HG02981 (cell line): ENCODE data around the gene AGK.
"Not testable (repeated sequence)": the region's sequence is repeated elsewhere in the genome, so short reads cannot be mapped to it uniquely, and the experiment has no call there.

Source experiments
- ATAC-seq: cut with Tn5 transposase; IDR thresholded peaks from one replicate; pipeline ENCODE4 v1.9.1; 2021; ENCODE audit warnings: mild to moderate bottlenecking, moderate library complexity; ENCODE audit not compliant: unreplicated experiment

Gene AGK

DNA sequence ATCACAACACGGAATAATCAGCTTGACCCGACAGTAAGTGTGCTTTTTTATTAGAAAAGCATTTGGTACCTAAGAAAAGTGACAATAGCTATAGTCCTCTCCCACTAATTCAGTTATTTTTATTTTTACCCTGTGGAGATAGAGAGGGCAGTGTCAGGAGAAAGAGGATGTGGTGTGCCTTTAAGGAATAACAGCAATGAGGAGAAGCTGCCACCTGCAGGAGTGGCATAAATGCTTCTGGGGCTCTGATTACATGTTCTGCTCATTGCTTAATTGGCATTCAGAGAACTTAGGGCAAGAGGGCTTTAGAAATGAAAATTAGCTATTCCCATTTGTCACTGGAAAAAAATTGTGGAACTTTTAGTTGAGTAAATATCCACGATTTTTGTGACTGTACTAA is 90.7 kb downstream of the AGK start:
- no peak for ATAC-seq

DNA sequence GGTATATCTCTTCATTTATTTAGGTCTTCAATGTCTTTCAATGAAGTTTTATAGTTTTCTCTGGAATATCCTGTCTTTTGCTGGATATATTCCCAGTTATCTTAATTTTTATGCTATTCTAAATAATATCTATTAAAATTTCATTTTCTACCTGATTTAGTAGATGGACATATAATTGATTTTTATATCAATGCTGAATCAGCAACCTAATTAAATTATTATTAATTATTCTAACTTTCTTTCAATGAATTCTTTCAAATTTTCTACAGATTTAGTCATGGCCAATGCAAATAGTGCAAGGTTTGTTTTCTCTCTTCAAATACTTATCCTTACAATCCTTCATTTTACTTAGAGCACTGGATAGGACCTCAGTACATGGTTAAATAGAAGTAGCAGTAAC is 94.0 kb downstream of the AGK start:
- ATAC-seq = no peak

DNA sequence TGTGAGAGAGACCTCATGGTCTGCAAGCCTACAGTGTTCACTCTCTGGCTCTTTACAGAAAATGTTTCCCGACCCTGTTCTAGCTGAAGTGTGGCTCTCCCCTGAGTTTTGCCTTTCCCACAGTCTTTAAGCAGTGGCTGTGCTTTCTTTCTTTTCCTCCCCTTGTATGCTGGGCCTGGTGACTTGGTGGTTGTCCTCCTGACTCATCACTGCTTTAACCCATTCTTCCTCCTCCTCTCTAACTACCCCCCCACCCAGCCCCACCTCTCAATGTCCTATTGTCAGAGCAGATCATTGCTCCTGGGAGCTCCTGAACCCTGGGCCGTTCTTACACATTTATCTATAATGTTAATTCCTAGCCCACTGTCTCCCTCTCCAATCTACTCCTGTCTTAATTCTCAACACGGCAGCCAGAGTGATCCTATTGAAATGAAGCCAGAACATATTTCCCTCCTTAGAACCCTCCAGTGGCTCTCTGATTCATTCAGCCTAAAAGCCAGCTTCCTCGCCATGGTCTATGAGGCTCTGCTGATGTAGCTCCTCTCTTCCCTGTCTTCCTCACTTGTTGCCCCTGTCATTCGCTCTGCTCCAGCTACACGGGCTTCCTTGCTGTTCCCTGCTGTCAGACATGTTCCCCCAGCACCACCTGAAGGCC is 95.7 kb downstream of the AGK start:
- ATAC-seq = no peak

DNA sequence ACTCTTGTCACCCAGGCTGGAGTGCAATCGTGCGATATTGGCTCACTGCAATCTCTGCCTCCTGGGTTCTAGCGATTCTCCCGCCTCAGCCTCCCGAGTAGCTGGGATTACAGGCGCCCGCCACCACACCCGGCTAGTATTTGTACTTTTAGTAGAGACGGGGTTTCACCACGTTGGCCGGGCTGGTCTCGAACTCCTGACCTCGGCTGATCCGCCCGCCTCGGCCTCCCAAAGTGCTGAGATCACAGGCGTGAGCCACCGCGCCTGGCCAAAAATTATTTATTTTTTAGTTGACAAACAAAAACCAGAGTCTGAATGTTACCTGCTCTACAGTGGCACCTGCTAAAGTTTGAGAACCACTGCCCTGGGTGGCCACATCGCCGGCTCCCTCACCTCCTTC is 96.5 kb downstream of the AGK start:
- not testable (repeated sequence) for ATAC-seq

DNA sequence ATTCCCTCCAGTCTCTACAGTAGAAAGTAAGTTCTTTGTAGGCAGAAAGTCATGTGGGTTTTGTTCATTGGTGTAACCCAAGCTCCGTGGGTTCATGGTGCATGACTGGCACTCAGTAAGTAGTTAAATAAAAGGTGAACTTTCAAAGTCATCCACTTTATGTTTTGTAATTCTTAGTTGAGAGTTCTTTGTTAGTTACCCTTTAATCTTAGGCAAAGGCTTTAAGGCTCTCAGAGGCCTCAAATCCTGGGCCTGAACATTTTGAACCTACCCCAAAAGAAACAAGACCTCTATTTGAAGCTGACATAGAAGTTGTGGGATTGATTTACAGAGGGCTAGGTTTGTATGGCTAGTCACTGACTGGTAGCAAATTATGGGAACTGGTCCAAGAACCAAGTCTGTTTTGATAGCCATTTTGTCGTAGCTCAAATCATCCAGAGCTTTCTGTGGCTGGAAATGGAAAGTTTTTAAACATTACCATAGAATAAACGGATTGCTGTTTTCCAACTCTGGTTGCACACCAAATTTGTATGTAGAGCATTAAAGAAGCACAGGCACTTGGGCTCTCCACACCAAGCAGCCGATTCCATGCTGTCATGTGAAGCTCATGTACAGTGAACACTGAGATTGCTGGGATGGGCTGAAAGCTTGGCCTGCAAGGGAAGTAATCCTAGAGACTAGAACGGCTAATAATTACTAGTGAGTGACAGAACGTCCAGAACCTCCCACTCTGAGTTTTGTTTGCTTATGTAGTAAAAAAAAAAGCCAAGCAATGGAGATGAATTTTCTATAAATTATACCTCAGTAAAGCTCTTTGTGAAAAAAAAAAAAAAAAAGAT is 97.3 kb downstream of the AGK start:
- ATAC-seq = no peak

DNA sequence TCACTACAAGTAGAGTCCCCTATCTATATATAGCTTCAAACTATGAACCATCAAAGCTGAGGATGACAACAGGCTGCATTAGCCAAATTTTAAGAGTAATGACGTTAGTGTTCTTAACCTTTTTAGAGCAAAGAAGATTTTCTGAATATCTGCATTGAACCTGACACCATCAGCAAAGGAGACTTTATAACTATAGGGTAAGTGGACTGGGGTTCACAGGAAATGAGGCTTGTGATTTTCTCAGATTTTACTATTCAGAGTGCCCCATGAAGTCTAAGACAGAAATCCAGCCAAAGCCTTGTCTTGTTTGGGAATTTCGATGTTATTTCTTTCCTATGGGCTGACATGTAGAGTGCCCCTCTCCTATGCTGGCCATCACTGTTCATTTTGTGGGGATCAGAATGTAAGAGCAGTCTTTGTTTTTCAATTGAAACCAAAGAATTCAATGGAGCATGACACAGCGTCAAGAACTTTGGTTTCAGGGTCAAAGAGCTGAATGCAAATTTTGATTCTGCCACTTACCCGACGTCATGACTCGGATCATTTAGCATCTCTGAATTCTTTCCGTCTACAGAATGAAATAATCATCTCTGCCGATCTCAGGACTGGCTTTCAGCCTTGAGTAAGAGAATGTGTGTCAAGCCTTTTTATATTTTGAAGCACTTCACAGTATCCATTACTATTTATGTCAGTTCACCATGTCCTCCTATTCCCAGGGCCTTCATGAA is 98.1 kb downstream of the AGK start:
- ATAC-seq = peak; percentile 52

DNA sequence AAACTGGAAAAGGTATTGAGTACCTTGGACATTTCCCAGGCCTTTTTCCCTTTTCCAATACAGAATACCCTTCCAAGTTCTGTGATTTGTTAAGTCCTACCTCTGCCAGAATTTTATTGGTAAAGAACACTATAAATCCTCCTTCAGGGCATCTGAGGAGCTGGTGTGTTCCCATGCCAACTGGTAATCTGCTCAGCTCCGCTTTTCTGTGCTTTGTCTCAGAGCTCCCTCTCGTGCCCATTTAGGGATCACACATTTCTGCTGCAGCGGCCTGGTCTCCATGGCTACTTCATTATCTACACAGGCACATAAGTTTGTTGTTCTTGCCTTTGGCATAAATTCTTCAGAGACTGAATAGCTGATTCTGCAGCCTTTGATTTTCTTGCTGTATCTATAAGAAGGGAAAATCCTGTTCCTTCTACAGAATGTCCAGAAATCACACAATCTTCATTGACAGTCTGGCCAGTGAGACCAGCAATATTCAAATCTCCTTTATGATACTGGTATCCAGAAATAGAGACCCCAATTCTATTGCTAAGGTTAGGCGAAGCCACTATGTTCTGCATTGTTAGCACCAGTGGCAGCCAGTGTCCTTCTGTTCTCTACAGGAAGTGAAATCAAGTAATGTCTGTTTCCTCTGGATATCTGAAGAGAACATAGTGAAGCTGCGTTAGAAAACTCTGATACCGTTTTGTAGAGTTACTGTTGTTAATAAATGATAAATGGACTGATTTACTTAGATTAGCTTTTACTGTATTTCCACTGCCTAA is 98.8 kb downstream of the AGK start:
- peak; percentile 58 for ATAC-seq

DNA sequence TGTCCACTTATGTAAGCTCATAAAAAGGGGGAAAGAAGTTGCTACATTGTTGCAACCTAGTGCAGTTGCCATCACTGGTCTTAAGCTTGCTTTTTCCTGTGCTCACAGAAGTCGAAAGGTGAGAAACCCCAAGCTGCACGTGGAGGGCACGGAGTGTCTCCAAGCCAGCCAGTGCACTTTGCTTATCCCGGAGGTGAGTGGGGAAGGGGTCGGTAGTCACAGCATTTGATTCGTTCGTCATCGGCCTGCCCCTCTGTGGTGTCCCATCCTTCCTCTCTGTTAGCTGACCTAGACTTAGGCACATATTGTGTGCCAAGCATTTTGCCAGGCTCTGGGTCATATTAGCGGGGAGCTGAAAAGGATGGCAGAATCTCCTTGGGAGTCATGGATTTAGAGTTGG is 100.2 kb downstream of the AGK start:
- no peak for ATAC-seq

DNA sequence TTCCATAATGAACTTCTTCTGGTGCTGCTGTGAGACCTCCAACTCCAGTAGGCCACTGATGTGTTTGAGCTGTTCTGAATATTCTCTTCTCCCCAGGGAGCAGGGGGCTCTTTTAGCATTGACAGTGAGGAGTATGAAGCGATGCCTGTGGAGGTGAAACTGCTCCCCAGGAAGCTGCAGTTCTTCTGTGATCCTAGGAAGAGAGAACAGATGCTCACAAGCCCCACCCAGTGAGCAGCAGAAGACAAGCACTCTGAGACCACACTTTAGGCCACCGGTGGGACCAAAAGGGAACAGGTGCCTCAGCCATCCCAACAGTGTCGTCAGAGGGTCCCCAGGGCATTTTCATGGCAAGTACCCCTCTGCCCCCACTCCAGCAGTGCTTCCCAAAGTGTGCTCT is 101.5 kb downstream of the AGK start:
- ATAC-seq = no peak

DNA sequence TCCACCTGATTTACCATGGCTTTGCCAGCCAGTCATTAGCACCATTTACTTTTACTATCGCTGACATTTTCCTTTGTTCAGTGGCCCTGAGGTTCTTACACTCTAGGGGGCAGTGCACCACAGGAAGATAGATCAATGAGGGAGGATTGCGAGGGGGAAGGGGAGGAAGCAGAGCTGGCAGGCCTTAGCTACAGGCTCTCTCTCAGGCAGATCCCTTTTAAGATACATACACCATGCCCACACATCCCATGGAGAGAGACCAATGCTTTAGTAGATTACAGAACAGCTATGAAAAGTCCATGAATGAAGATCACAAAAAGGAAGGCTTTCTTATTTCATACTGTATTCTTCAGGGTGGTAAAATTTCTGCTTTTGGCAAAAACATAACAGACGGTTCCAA is 103.3 kb downstream of the AGK start:
- ATAC-seq = peak; percentile 83

DNA sequence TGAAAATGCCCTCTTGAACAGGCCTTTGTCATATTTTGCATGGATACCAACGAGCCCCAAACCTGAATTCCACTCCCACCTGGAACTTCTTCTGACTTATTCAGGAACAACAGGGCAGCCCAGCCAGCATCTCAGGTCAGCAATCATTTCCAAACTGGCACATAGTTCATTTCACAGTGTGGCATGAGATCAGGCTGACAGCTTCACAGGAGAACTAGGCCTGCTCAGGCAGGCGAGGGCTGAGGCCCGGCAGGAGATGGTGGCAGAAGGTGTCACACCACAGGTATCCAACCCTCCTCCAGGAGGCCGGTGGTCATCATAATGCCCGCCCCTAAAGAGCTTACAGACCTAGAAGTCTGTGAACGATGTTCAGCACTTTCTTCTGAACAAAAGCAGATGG is 108.3 kb downstream of the AGK start:
- ATAC-seq = no peak

DNA sequence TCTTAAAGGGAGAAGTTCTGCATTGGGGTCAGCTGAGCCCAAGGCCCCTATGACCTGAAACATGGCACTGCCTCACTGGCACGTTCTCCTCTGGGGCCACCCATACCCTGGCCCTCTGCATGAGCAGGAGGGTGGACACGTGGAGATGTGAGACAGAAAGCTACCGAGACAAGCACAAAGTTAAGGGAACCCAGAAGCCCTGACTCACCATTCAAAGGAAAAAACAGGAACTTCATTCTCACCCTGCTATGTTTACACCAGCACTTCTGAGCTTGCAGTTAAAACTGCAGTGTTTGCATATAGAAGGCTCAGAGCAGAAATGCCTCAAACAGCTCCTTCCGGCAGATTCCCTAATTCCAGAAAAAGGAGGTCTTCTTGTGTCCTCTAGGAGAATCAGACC is 109.0 kb downstream of the AGK start:
- no peak for ATAC-seq

DNA sequence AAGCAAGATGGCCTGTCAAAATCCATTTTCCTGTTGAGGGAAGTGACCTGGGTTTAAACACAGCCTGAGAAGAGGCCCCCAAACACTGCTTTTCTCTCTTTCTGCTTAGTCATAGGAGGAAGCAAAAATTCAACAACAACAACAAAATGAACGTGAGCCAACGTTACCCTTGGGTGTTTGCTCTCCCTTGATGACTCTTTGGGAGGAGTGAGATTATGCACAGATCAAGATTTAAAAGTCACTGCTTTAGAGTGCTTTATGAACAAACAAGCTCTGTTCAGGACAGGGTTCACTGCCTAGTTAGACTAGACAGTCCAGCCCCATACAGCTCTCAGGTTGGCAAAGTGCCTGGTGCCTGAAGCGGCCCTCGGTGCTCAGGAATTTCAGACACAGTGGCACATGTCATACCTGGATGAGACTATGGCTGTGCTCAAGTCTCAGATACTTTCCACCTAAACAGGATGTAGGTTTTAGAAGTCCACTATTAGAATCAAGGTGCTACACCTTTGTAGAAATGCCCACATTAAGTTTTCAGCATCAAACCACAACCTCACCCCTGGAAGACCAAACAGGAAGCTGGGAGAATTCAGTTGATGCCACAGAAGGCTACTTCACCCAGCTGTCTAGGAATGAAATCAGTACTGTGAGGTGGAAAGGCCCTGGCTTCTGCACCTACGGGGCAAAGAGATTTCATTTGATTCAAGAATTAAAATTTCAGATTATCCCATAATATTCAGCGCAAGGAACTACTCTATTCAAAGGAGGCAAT is 112.1 kb downstream of the AGK start:
- no peak for ATAC-seq

DNA sequence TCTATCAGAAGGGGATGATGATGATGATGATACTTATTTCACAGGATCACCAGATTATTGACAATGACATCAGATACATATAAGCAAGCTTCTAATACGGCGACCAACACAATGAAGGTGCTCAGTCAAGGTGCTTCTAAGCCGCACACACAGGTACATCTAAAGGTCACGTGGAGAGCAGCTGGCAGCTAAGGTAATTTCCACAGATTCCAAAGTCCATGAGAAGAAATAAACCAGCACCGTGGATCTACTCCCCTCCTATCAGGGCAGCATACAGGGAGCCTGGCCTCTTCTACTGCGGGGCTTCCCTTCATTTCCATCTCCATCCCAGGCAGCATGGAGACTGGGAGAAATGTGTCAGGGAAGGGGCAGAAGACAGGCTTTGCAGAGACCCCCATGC is 113.2 kb downstream of the AGK start:
- ATAC-seq = no peak

DNA sequence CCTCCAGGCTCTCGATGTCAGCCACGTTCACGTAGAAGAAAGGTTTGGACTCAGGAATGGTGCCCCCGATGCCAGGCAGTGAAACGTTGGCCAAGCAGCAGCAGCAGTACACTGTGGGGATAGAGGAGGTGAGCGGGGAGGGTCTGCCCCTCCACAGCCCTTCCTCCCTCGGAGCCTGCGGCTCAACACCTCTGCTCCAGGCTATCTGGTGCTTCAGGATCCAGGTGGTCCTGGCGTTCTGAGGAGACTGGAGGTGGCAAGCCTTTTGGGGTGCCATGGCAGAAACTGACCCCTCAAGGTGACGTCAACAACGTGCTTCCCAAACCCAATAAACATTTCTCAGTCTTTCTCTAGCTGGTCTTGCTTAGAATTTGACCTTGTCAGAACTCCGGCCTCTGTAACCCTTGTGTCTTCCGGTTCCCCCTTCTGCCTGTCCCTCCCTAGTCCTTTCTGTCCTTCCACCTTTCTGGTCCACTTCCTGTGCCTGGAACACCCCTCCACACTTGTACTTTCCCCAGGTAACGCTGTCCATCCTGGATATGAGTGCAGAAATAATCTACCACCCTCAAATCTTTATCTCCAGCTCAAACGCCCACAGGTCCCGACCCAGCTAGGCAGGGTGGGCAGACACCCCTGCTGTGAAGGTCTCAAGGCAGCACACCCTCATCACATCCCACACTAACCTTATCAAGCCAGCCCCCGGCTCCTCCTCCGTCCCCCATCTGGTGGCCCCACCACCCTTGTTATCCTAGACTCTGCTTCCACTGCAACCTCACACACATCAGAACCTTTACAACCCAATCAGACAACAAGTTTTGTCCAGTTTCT is 114.2 kb downstream of the AGK start:
- ATAC-seq = no peak

DNA sequence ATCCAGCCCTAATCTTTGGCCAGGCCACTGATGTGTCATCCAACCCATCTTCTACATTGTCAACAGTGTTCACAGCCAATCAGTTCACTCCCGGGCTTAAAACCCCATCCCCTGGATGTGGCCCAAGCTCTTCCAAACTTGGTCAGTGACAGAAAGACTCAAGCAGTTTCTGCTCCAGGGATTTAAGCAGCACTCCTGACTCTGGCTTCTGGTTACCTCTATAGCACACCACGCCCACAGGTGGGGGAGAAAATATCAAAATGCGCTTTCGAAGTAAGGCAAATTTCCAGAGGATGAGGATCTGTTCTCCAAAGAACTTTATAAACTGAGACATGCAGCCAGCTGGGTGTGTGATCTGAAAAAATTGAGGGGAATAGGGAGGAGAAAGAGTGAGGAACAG is 114.9 kb downstream of the AGK start:
- no peak for ATAC-seq

DNA sequence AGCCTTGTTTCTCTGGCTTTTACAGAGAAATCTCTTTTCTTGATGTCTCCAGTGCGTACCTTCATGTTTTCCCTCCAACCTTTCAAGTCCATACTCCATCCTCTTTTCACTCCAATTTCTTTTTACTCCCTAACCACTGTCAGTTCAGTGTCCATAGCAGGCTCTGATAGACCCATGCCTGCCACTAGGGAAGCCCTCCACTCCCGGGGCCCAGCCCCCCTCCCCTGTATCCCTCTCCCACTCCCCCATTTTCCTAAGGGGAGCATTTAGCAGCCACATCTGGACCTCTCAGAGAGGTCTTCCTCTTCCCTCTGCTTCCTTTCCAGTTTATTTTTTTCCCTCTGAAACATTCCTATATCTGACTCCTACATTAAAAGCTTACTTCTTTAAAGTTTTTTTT is 117.6 kb downstream of the AGK start:
- no peak for ATAC-seq

DNA sequence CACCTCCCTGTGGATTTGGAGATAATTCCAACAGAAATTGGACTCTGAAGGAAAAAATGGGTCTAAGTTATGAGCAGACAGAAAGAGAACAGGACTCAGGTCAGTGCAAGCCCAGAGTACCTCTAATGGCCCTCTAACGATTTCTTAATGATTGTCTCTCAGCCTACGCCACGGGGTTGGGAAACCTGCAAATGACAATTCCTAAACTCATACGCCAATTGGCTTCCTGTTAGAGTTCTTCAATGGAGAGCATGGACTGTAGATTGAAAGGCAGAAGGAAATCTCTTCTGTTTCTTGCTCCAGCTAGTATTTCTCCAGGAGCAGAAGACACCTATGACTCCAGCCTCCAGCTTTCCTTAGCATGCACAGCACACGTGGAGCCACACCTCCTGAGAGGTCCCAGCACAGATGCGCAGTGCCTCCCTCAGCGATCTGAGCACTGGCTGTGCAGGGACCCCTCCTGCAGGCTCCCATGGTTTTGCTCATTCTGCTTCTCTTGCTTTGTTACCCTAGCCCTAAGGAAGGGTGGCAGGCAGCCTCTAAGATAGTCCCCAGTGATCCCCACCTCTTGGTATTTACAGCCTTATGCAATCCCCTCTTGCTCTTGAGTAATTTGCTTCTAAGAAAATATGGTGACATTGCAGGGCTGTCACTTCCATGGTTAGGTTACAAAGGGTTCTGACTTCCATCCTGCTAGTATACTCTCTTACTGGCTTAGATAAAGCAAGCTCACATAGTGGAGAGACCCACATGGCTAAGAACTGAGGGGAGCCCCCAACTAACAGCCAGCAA is 120.7 kb downstream of the AGK start:
- no peak for ATAC-seq

DNA sequence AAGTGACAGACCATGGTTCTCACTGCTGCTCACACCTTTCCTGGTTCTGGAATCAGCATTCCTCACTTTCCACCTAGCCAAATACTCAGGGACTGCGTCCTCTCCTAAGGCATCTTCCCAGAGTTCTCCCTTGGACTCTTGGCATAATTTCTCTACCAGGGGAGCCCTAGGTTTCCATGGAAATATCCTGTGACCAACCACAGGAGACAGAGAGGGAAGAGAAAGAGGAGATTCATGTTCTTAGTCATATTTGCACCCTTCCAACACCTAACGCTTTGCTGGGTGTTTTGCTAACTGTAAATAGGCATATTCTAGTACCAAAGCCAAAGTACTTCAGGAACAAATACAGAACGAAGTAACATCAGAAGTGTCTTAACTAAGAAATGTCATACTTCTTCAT is 122.1 kb downstream of the AGK start:
- no peak for ATAC-seq
